HEK293 (cell line): ENCODE measurements around the gene GPR132.

Experiments used
- CTCF ChIA-PET: fragments of 350-600 bp; formaldehyde crosslinking; extraction: SDS; loops from one replicate; lab custom pipeline; 2021; ENCODE audit warnings: antibody characterized with exemption; lab: Yijun Ruan, JAX
- POLR2A ChIA-PET: fragments of 300-600 bp; formaldehyde crosslinking; extraction: SDS; loops from one replicate; lab custom pipeline; 2020; ENCODE audit warnings: antibody characterized with exemption, inconsistent platforms; lab: Yijun Ruan, JAX
- H3K27ac ChIP-seq: fragments of 200-500 bp; sonication (Bioruptor generic); 2 replicates; pipeline ENCODE4 v1.5.1; 2014; ENCODE audit warnings: low read depth, low read length, control low read depth, inconsistent platforms; ENCODE audit errors: extremely low read depth
- H3K36me3 ChIP-seq, 2 experiments: fragments of 200-500 bp in 1 of 2; sonication (Bioruptor generic) in 1 of 2; 1 replicate in 1 of 2; 2 replicates in 1 of 2; pipeline ENCODE4 v1.5.1; 2014 to 2017; ENCODE audit warnings: inconsistent platforms in 2 of 2, low read length in 2 of 2; ENCODE audit not compliant: control insufficient read depth in 2 of 2, insufficient read depth in 1 of 2
- H3K4me1 ChIP-seq: fragments of 200-500 bp; sonication (Bioruptor generic); 2 replicates; pipeline ENCODE4 v1.5.1; 2014; ENCODE audit warnings: mild to moderate bottlenecking, low read length, inconsistent platforms; ENCODE audit not compliant: control insufficient read depth, insufficient read depth
- H3K4me3 ChIP-seq: 2 replicates; pipeline ENCODE4 v1.5.1; 2011; ENCODE audit warnings: low read depth, mild to moderate bottlenecking, control low read depth, low read length, moderate library complexity
- H3K9me3 ChIP-seq: fragments of 200-500 bp; sonication (Bioruptor generic); 2 replicates; pipeline ENCODE4 v1.5.1; 2014; ENCODE audit warnings: low read depth, low read length, inconsistent platforms; ENCODE audit not compliant: control insufficient read depth, insufficient read depth
- BCL11A ChIP-seq: fragments of 450-650 bp; formaldehyde crosslinking; IDR thresholded peaks from 2 replicates; pipeline ENCODE4 v1.5.1; 2016; ENCODE audit warnings: low read depth, missing biosample characterization, missing genetic modification characterization
- GLIS1 ChIP-seq: fragments of 450-650 bp; formaldehyde crosslinking; IDR thresholded peaks from 2 replicates; pipeline ENCODE4 v1.5.1; 2016; ENCODE audit warnings: missing biosample characterization, missing genetic modification characterization
- GLIS2 ChIP-seq: fragments of 450-650 bp; formaldehyde crosslinking; IDR thresholded peaks from 2 replicates; pipeline ENCODE4 v1.5.1; 2016; ENCODE audit warnings: missing biosample characterization, missing genetic modification characterization
- INSM2 ChIP-seq: fragments of 450-650 bp; formaldehyde crosslinking; IDR thresholded peaks from 2 replicates; pipeline ENCODE4 v1.5.1; 2016; ENCODE audit warnings: missing biosample characterization, missing genetic modification characterization
- OSR2 ChIP-seq: fragments of 450-650 bp; formaldehyde crosslinking; IDR thresholded peaks from 2 replicates; pipeline ENCODE4 v1.5.1; 2016; ENCODE audit warnings: missing biosample characterization, missing genetic modification characterization
- PRDM1 ChIP-seq: fragments of 450-650 bp; formaldehyde crosslinking; IDR thresholded peaks from 2 replicates; pipeline ENCODE4; 2016; ENCODE audit warnings: missing biosample characterization, missing genetic modification characterization
- REPIN1 ChIP-seq: fragments of 450-650 bp; formaldehyde crosslinking; IDR thresholded peaks from 2 replicates; pipeline ENCODE4 v1.5.1; 2017; ENCODE audit warnings: missing biosample characterization, missing genetic modification characterization, low read depth
- SCRT2 ChIP-seq: fragments of 450-650 bp; formaldehyde crosslinking; IDR thresholded peaks from 2 replicates; pipeline ENCODE4 v1.5.1; 2016; ENCODE audit warnings: missing biosample characterization, missing genetic modification characterization
- SETDB1 ChIP-seq: IDR thresholded peaks from one replicate; pipeline ENCODE4 v1.6.1; 2017; ENCODE audit warnings: mild to moderate bottlenecking, low read length, moderate library complexity, mixed read lengths; ENCODE audit not compliant: insufficient read length
- TRIM28 ChIP-seq: IDR thresholded peaks from 2 replicates; pipeline ENCODE4 v1.6.1; 2011; ENCODE audit warnings: low read length, control low read depth, borderline replicate concordance
- ZBTB1 ChIP-seq: fragments of 450-650 bp; formaldehyde crosslinking; IDR thresholded peaks from 2 replicates; pipeline ENCODE4 v1.5.1; 2016; ENCODE audit warnings: missing biosample characterization, missing genetic modification characterization
- ZBTB17 ChIP-seq: fragments of 450-650 bp; formaldehyde crosslinking; IDR thresholded peaks from 2 replicates; pipeline ENCODE4 v1.5.1; 2016; ENCODE audit warnings: missing biosample characterization, missing genetic modification characterization
- ZBTB8A ChIP-seq: fragments of 450-650 bp; formaldehyde crosslinking; IDR thresholded peaks from 2 replicates; pipeline ENCODE4 v1.5.1; 2016; ENCODE audit warnings: missing biosample characterization, missing genetic modification characterization
- ZFP41 ChIP-seq: fragments of 450-650 bp; formaldehyde crosslinking; IDR thresholded peaks from 2 replicates; pipeline ENCODE4 v1.5.1; 2016; ENCODE audit warnings: missing biosample characterization, missing genetic modification characterization, borderline replicate concordance
- ZNF121 ChIP-seq: fragments of 450-650 bp; formaldehyde crosslinking; IDR thresholded peaks from 2 replicates; pipeline ENCODE4 v1.5.1; 2016; ENCODE audit warnings: missing biosample characterization, missing genetic modification characterization
- ZNF16 ChIP-seq: fragments of 450-650 bp; formaldehyde crosslinking; IDR thresholded peaks from 2 replicates; pipeline ENCODE4 v1.5.1; 2016; ENCODE audit warnings: low read depth, missing biosample characterization, missing genetic modification characterization
- ZNF2 ChIP-seq: fragments of 450-650 bp; formaldehyde crosslinking; IDR thresholded peaks from 2 replicates; pipeline ENCODE4 v1.5.1; 2016; ENCODE audit warnings: missing biosample characterization, missing genetic modification characterization
- ZNF302 ChIP-seq: fragments of 450-650 bp; formaldehyde crosslinking; IDR thresholded peaks from 2 replicates; pipeline ENCODE4 v1.5.1; 2016; ENCODE audit warnings: missing biosample characterization, missing genetic modification characterization, low read depth
- ZNF398 ChIP-seq: fragments of 450-650 bp; formaldehyde crosslinking; IDR thresholded peaks from 2 replicates; pipeline ENCODE4 v1.5.1; 2017; ENCODE audit warnings: missing biosample characterization, missing genetic modification characterization
- ZNF449 ChIP-seq: fragments of 450-650 bp; formaldehyde crosslinking; IDR thresholded peaks from 2 replicates; pipeline ENCODE4 v1.5.1; 2017; ENCODE audit warnings: missing biosample characterization, mild to moderate bottlenecking, missing genetic modification characterization, moderate library complexity
- ZNF530 ChIP-seq: fragments of 450-650 bp; formaldehyde crosslinking; IDR thresholded peaks from 2 replicates; pipeline ENCODE4 v1.5.1; 2016; ENCODE audit warnings: low read depth, missing biosample characterization, missing genetic modification characterization
- ZNF561 ChIP-seq: fragments of 450-650 bp; IDR thresholded peaks from 2 replicates; pipeline ENCODE4 v1.5.1; 2018; ENCODE audit warnings: missing biosample characterization, missing genetic modification characterization, borderline replicate concordance
- ZNF785 ChIP-seq: fragments of 450-650 bp; formaldehyde crosslinking; IDR thresholded peaks from 2 replicates; pipeline ENCODE4 v1.5.1; 2016; ENCODE audit warnings: missing biosample characterization, missing genetic modification characterization
- ZNF837 ChIP-seq: fragments of 450-650 bp; formaldehyde crosslinking; IDR thresholded peaks from 2 replicates; pipeline ENCODE4 v1.5.1; 2016; ENCODE audit warnings: missing biosample characterization, missing genetic modification characterization
- ZXDB ChIP-seq: fragments of 450-650 bp; formaldehyde crosslinking; IDR thresholded peaks from 2 replicates; pipeline ENCODE4 v1.5.1; 2016; ENCODE audit warnings: missing biosample characterization, missing genetic modification characterization
- TF ChIP-seq, protein P1 (sequence below): fragments of 450-650 bp; formaldehyde crosslinking; IDR thresholded peaks from 2 replicates; pipeline ENCODE4 v1.5.1; 2016; ENCODE audit warnings: missing biosample characterization, missing genetic modification characterization

The GPR132 gene

GRCh38 chr14:105051182-105052109 is 13.8 kb downstream of the GPR132 start:
- TF ChIP-seq ZNF530 (no peak), ZNF785 (tag by site-specific recombination) (no peak), ZNF302 (tag by site-specific recombination) (no peak), ZNF121 (tag by site-specific recombination) (no peak), SETDB1 (no peak), INSM2 (tag by site-specific recombination) (no peak), TRIM28 (no peak), REPIN1 (tag by site-specific recombination) (no peak), ZNF449 (tag by site-specific recombination) (no peak), BCL11A (tag by site-specific recombination) (no peak), GLIS2 (tag by site-specific recombination) (no peak), ZNF837 (tag by site-specific recombination) (no peak)
- CTCF ChIA-PET = interaction anchor here (0.7 kb wide), 1 partner anchor 166 kb away, joined by 3 read pairs; no protein-coding TSS in a partner anchor
- no peaks in the 10 kb centered on the region for H3K9me3 ChIP-seq
- H3K4me1 ChIP-seq = peaks cover 2% of the 10 kb centered on the region; the same call in 1 of the 2 replicates
- no peak overlapping the region for H3K4me3 ChIP-seq
- H3K27ac ChIP-seq = no peak overlapping the region
- POLR2A ChIA-PET = no interaction called here
- no peaks in the 10 kb centered on the region for H3K36me3 ChIP-seq

GRCh38 chr14:105050551-105050897 is 14.7 kb downstream of the GPR132 start:
- H3K4me1 ChIP-seq = peaks cover 2% of the 10 kb centered on the region; the same call in 1 of the 2 replicates
- no peak overlapping the region for H3K4me3 ChIP-seq
- ChIA-PET POLR2A (no interaction called here), CTCF (interaction anchor here (0.7 kb wide), 1 partner anchor 167 kb away, joined by 3 read pairs; no protein-coding TSS in a partner anchor)
- no peak overlapping the region; the same call in 1 of the 2 replicates for H3K27ac ChIP-seq
- H3K36me3 ChIP-seq = no peaks in the 10 kb centered on the region
- no peaks in the 10 kb centered on the region for H3K9me3 ChIP-seq
- TF ChIP-seq ZBTB1 = no peak
- no peak for TF ChIP-seq PRDM1 (tag by site-specific recombination)
- peak; percentile 79 for TF ChIP-seq OSR2
- no peak for TF ChIP-seq ZNF121 (tag by site-specific recombination)
- TF ChIP-seq ZNF16 (tag by site-specific recombination) = no peak
- TF ChIP-seq ZNF398 = no peak
- TF ChIP-seq ZNF561 (tag by site-specific recombination) = no peak
- TF ChIP-seq ZBTB8A (tag by site-specific recombination) = peak; percentile 33; the same call in 1 of the 2 replicates
- no peak for TF ChIP-seq SCRT2
- TF ChIP-seq ZNF2 = no peak
- TF ChIP-seq ZXDB (tag by site-specific recombination) = no peak
- TF ChIP-seq, protein P1, sequence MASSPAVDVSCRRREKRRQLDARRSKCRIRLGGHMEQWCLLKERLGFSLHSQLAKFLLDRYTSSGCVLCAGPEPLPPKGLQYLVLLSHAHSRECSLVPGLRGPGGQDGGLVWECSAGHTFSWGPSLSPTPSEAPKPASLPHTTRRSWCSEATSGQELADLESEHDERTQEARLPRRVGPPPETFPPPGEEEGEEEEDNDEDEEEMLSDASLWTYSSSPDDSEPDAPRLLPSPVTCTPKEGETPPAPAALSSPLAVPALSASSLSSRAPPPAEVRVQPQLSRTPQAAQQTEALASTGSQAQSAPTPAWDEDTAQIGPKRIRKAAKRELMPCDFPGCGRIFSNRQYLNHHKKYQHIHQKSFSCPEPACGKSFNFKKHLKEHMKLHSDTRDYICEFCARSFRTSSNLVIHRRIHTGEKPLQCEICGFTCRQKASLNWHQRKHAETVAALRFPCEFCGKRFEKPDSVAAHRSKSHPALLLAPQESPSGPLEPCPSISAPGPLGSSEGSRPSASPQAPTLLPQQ (tag by site-specific recombination) = peak; percentile 67
- peak; percentile 59; the same call in 1 of the 2 replicates for TF ChIP-seq GLIS1
- no peak for TF ChIP-seq INSM2 (tag by site-specific recombination)
- no peak for TF ChIP-seq ZFP41 (tag by site-specific recombination)
- peak; percentile 92 for TF ChIP-seq ZBTB17 (tag by site-specific recombination)
